Transverse colon (tissue), 4 donors: ENCODE data around the gene RAPGEF1.

Source experiments
- EP300 ChIP-seq: sonication (generic); formaldehyde crosslinking; IDR thresholded peaks from one replicate; pipeline ENCODE4 v1.6.1; 2017; ENCODE audit warnings: antibody characterized with exemption, low read depth
- POLR2A ChIP-seq: fragments of 450-650 bp; IDR thresholded peaks from one replicate; pipeline ENCODE4 v1.6.1; 2016; ENCODE audit warnings: antibody characterized with exemption, mild to moderate bottlenecking, moderate library complexity
- POLR2AphosphoS5 ChIP-seq, 3 donors: sonication (generic); formaldehyde crosslinking; IDR thresholded peaks; one replicate each; pipeline ENCODE4 v1.6.1; 2016; ENCODE audit warnings: antibody characterized with exemption in 3 of 3
- TF ChIP-seq, protein P1 (sequence below), 5 experiments: fragments of 200-600 bp in 3 of 5; fragments of 450-650 bp in 2 of 5; sonication (generic) in 3 of 5; IDR thresholded peaks; 1 replicate in 2 of 5; 2 replicates in 3 of 5; pipeline ENCODE4 v1.5.1; 2016 to 2017; ENCODE audit warnings: antibody characterized with exemption in 5 of 5, inconsistent platforms in 3 of 5, mild to moderate bottlenecking in 2 of 5, moderate library complexity in 1 of 5

DNA sequence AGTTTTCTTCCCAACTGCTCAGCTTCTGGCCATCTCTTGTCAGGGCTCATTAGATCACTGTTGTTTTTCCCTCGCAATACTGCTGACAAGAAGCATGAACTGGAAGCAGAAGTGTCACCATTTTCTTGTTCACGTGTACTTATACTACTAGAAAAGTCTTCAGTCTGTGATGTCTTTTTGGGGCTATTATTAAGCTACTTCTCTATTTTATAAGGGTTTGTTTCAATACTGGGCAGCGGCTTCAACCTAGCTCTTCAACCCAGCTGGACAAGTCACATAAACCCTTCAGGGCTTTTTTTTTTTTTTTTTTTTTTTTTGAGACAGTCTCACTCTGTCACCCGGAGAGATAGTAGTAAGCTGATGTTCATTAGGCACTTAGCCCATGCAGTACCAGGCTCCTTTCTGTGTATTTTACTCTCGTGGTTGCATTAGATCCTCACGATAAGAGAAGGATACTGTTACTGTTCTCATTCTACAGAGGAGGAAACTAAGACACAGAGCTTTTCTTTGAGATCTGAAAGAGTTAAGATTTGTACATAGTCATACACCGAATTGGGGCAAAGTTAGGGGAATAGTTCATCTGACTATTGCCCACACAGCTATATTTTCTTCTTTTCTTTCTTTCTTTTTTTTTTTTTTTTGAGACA lies 20.5 kb downstream of the RAPGEF1 start:
- no peak for TF ChIP-seq POLR2A
- TF ChIP-seq, protein P1, sequence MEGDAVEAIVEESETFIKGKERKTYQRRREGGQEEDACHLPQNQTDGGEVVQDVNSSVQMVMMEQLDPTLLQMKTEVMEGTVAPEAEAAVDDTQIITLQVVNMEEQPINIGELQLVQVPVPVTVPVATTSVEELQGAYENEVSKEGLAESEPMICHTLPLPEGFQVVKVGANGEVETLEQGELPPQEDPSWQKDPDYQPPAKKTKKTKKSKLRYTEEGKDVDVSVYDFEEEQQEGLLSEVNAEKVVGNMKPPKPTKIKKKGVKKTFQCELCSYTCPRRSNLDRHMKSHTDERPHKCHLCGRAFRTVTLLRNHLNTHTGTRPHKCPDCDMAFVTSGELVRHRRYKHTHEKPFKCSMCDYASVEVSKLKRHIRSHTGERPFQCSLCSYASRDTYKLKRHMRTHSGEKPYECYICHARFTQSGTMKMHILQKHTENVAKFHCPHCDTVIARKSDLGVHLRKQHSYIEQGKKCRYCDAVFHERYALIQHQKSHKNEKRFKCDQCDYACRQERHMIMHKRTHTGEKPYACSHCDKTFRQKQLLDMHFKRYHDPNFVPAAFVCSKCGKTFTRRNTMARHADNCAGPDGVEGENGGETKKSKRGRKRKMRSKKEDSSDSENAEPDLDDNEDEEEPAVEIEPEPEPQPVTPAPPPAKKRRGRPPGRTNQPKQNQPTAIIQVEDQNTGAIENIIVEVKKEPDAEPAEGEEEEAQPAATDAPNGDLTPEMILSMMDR (IDR thresholded peaks at IDR 0.05), result no peak
- TF ChIP-seq EP300, result no peak
- TF ChIP-seq POLR2AphosphoS5 (IDR thresholded peaks at IDR 0.05), result no peak
